Stimulated activated CD8-positive, alpha-beta memory T cell treated with anti-CD3 and anti-CD28 coated beads, Interleukin-4, amount 100 ng/mL, for 4 hours (primary cell): Measurements from ENCODE around the gene ENTREP3.

ENCODE experiments used
- DNase-seq, 2 donors: peaks; one replicate each; pipeline ENCODE4 v3.0.0-alpha.2; 2020; ENCODE audit warnings: low read depth in 2 of 2, low spot score in 1 of 2

ENTREP3 gene

DNA sequence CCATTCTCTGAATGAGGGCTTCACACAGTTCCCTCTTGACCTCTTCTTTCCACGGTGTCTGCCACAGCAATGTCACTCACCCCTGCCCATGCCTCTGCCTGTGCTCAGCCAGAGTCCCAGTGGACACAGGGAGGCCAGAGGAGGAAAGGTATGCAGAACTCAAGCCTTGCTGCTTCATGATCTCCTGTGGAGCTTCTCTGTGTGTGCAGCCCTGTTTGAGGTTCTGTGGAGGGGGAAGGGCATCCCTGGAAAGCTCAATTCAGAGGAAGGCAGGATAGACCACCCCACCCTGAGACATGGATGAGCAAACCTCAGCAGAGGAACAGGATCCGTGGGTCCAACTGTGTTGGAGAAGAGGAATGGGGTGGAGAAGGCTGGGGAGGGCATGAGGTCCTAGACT lies 24.0 kb upstream of the ENTREP3 start:
- no peak for DNase-seq

DNA sequence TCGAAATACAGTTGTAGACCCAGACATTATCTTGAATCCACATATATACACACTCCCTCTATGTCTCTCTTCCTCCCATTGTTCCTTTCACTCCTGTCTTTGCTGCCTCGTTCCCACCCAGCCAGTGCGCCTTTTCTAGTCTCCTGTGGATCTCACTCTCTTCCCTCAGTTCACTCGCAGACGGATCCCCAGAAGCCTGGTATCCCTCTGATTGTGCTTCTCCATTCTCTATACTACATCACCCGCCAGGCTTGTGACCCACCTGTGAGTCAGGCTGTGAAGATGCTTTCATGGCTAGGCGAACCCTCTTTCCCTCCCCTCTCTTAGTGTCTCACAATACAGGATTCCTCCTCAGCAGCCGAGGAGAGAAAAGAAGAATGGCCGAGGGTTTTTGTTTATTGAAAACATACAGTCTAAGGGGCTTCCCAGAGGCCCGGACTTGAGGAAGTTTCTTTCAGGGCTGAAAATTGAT lies 23.4 kb upstream of the ENTREP3 start:
- no peak for DNase-seq

DNA sequence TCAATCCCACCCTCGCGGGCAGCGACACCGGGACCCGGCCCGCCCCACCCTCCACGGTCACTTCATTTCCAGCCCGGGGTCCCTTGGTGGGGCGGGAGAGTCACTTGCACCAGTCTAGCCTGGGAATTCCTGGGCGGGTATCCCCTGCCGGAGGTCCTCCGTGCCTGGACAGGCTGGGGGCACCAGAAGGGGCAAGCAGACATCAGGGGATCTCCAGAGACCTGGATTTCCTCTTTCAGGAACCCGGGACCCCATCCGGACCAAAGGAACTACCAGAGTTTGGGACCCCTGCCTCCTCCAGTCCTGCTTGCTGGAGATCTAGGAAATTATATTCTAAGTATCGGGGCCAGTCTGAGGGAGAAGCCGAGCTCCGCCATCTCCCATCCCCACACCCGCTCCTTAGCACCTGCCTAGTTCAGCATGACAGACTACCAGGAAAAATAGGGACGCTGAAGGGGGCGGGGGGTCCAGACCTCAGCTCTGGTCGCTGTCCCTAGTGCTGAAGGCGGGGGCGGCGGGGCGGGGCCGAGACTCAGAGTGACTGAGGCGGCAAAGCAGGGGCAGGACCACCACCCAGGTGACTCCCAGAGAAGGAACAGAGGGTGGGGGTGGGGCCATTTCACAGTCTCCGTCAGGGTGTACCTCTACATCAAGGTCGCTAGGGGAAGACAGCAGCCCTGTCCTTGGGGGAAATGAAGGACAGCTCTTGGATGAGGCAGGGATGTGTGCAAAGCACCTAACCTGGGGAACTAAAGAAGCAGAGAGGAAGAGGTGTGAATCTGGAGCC lies 22.8 kb upstream of the ENTREP3 start:
- peak; percentile 52 to 62 for DNase-seq

DNA sequence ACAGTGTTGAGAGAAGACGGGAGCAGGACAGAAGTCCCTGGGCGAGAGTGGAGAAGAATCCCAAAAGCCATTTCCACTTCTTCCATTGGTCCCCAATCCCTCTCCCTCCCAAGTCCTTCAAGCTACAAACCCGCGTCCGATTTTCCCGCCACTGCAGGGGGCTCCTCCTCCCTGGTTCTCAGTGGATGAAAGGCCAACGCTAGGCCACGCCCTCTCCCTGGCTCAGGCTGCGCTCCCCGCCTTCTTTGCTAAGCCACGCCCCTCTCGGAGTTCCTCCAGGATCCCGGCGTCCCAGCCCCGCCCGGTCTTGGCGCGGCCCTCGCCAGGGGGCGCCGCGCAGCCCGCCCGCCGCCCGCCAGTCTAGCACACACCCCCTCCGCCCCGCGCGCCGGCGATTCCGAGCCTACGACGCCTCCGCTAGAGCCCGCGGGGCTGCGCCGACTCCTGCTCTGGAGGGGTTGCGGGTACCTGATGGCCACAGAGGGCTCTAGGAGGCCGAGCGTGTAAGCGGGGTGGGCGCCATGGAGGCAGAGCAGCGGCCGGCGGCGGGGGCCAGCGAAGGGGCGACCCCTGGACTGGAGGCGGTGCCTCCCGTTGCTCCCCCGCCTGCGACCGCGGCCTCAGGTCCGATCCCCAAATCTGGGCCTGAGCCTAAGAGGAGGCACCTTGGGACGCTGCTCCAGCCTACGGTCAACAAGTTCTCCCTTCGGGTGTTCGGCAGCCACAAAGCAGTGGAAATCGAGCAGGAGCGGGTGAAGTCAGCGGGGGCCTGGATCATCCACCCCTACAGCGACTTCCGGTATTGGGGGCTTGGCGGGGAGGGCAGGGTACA lies 22.0 kb upstream of the ENTREP3 start, which contains the start of gene HCN3:
TSS of gene HCN3 (plus strand) at position 394 of the 832 bp plus-strand sequence. CDS start at position 522, 128 bp downstream.
- peak; percentile 86 to 90 for DNase-seq

DNA sequence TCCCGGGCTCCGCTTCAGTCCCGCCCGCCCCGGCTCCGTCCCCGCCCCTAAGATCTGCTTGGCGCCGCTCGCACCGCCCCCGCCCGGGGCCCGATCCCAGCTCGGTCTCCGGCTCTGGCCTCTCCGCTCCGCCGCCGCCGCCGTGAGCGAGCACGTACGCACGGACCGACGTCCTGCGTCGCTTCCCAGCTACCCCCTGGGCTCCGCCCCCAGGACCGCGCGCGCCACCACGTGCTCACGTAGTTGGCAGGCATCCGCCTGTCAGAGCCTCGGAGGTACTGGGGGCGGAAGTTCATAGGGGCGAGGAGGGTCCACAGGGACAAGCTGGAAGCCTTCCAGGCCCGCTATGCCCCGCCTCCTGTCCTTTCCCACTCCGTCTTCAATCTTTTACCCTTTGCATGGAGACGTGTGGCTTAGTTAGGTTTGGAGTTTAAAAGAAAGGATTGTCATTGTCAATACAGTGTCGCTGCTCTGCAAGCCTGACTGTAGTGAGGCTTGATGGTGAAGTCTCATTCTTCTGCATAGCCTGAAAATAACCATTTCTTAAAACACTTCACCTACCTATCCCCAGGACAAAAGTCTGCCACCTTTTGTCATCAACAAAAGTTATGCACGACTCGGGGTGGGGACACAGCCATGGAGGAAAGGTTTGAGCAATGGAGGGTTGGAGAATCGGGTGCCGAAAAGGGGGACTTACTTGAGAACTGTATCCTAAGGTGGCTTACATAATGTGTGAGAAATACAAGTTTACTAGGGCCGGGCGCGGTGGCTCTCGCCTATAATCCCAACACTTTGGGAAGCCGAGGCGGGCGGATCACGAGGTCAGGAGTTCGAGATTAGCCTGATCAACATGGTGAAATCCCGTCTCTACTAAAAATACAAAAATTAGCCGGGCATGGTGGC lies 18.3 kb upstream of the ENTREP3 start, which contains the start of gene CLK2:
TSS of gene CLK2 (minus strand) at position 162 of the 903 bp plus-strand sequence. CDS start 2,527 bp downstream, outside the sequence.
- peak; percentile 83 to 95 for DNase-seq

DNA sequence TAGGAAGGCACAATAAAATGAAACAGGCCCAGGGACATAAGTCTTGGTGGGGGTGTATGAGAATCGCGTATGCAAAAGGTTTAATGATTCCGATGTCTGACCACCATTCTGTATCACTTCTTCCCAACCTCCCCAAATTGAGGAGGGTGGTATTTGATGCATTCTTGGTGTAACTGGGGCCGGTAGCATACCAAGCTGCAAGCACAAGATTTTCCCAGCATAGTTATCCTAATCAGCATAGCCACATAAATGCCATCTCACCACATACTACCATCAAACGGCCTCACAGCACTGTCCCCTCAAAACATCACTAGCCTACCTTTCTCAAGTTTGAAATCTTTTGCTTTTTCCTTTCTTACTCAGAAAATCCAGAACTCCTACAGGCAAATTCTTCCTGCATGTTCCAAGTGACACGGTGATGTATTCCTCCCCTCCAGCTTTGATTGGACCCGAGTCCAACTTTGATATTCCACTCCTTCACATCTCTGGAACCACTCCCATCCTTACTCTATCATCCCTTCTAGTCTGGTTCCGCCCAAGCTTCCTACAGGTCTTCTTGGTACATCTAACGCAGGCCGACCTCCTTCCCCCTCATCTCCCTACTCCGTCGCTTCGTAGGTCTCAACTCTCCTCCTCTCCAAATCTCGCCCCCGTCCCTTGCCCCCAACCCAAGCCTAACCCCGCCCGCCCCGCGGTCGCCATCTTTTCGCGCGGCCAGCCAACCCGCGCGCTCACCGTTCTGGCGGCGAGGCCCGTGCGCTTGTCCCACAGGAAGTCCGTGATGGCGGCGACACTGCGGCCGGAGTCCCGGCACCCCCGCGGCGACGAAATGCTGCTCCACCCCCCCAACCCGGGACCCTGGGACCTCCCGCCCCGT lies 17.4 kb upstream of the ENTREP3 start:
- no peak for DNase-seq

DNA sequence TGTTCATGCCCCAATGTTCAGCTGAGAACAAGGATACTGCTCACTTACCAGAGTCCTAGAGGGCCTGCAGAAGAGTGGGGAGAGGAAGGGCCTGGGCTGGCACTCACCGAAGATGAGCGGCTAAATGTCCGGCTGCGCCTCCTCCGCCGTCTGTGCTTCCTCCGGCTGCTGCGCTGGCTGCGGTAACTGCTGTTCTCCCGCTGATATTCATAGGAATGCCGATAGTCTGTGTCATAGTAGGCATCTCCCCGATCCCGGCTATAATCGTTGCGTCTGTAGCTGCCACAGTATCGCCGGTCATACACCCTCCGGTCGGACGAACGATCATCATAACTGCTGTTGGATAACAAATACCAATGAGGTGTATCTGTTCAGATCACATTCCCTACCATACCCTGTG lies 14.1 kb upstream of the ENTREP3 start:
- DNase-seq = no peak

DNA sequence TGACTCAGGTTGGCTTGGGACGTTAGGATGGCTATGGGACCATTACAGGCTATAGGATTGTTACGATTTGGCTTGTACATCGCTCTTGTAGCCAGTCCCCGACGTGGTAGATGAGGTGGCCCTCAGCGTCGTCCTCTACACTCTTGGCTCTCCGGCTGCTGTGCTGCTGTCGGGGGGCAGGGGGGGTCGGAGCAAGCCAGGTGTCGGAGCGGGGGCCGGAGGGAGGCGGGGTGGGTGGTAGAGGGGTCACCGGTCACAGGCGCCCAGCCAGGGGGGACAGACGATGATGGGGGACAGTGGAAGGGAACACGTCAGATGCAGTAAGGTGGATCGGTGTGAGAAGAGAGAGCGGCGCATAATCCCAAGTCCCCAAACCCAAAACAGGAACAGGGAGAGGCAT lies 13.3 kb upstream of the ENTREP3 start:
- no peak for DNase-seq

DNA sequence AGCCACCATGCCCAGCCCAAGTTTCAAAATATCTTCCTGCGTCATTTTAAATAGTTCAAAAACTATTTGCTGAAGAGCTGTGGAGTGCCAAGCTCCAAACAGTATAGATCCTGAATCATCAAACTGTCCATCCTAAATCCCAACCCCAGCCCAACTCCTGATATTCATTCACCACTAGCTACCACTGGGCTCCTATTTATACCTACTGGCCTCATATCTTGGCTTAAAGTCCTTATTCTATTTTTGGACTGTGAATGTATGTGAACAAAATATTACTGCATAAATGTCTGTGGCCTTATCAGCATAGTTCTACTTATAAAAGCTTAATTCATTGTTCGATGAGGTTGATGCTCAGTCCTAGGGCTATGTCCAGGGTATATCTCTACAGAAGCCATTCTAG lies 12.1 kb upstream of the ENTREP3 start:
- DNase-seq = no peak

DNA sequence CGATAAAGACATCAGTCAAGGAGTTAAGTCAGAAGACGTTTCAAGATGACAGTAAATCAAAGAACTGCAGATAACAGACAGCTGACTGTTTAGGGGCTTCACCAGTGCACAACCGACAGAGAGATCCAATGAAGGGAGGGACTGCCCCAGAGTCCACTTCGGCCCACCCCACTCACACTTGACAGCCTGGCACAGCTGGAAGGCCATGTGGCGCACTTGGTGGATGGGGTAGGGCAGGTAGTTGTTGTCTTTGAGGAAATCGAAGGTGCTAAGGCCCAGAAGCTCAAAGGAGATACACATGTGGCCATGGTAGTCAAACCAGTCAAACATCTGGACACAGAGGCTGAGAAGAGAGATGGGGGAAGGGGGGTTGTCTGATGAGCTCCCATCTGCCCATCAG lies 11.3 kb upstream of the ENTREP3 start:
- no peak for DNase-seq

DNA sequence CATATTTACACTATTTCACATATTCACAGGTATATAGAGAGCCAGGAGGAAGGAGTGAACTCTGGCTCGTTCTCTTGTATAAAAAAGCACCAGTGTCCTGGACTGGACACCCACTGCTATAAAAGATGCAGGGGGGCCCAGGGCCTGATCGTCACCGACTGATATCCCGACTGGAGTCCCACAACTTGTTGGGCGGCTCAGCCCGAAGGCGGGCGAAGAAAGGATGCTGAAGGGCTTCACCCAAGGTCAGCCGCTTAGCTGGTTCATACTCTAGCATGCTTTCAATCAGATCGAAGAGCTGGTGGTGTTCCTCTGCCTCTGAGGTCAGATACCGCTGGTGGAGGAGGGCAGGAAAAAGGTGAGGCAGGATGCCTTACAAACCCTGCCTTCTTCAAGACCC lies 7.8 kb upstream of the ENTREP3 start:
- DNase-seq = no peak

DNA sequence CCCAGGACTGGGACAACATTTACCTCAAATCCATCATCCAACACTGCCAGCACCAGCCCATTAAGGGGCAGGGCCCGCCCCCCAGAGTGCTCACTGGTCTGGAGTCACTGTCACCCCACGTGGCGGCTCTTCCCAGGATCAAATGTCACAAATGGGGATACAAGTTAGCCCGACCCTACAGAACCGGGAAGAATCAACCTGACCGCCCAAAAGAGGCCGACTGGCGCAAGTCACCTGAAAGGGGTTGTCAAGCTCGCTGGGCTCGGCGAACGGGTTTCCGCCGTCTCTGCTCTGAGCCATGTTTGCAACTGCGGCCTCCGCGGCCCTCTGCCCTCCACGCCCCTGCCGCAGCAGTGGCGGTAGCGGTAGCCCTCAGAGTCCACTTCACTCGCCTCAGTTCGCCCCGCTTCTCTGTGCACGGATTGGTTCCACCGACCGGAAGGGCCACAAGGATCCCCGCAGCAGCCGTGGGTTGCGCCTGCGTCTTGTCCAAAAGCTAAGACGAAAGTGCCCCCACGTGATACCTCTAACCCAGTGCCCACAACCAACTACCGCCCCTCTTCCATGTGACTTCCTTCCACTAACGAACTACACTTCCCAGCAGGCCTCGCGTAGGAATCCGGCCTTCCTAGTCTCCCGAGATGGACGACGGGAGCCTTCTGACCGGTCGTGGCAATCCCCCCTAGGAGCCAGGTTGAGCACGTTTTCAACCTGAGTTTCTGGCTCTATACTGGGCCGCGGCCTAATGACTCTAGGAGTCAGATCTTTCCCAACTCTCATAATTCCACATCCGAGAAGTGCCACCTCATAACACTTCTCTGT lies 6.8 kb upstream of the ENTREP3 start, which contains the start of gene SCAMP3:
TSS of gene SCAMP3 (minus strand) at position 509 of the 822 bp plus-strand sequence. CDS start at position 300, 209 bp downstream.
- peak; percentile 68 to 78 for DNase-seq

DNA sequence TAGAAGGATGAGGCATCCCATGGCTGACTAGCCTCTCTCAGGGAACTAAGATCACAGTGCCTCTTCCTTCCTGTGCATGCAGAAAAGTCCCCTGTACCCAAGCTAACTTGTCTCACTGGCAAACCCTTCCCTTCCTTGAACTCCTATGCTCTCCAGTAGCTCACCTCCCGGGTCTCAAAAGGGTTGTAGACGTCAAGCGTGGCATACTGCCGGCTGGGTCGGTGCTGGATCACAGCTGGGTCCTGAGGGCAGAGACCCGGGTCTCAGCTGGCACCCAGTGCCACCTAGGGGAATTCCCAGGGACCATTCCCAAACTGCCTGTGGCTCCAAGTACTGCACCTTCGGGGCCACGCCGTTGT lies 6.2 kb upstream of the ENTREP3 start:
- DNase-seq = no peak

DNA sequence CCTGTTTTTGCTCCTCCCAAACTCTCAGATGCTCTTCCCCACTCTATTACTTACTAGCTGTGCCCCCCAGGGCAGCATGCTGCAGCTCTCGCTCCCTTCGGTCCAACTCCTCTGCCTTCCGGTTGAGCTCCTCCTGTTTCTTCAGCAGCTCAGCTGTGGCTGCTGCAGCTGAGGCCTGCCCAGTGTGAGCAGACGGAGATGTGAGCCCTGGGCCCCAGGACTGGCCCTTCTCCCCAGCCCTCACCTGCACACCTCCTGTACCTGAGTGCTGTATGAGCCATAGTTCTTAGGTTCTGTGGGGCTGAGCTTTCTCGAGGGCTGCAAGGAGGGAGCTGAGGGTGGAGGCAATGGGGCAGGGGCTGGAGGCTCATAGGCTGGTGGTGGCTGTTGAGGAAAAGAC lies 5.0 kb upstream of the ENTREP3 start:
- DNase-seq = no peak

DNA sequence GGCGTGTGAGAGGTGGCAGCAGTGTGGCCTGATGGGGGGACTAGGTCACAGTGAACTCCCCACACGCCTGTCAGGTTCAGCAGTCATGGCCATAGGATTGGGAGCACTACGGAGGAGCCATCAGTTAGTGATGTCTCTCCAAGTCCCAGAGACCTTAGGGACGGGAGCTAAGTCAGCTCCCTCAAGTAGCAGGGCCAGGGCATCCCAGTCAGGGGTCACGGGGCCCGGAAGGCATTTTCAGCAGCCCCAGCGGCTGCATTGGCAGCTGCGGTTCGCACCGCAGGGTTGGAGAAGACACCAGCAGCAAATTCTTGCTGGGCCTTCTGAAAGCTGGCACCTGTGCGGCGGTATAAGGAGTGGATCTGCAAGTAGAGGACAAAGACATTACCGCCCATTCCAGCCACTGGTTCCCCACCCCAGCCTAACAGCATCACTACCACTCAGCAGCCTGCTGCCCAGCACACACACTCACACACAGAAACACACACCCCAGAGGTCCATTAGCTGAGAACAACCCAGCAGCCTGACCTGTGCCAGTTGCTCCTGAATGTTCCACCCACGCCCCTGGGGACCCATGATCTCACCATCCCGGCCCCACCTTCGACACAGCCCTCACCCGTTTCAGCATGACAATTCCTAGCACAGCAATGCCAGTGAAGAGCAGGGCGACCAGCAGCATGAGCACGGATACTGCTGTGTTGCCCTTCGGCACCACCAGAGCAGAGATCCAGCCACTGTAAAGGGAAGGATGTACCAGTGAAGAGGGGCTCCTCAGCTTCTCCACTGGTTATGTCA lies 972 bp upstream of the ENTREP3 start:
- no peak for DNase-seq

DNA sequence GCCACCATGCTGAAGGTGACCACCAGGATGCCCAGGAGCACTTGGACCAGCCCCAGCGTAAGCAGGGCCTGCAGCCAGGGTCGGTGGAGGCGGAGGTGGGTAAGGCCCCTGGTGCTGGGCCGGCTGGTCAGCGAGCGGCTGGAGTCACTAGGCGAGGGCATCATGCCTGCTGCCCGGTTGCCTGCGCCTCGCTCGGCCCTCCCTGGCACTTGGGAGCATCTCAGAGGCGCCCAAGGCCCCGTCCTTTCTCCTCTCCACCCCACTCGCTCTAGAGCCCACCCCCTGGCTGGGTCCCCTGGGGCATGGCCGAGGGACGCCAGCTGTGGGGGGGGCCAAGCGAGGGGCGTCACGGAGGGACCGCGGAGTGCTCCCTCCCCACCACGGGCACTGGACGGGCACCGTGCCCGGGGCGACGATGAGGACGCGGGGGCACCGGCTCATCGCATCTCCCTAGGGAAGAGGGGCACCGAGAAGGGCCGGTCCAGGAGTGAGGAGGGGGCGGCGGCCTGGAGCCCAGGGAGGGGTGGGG lies 505 bp downstream of the ENTREP3 start:
- DNase-seq = no peak

DNA sequence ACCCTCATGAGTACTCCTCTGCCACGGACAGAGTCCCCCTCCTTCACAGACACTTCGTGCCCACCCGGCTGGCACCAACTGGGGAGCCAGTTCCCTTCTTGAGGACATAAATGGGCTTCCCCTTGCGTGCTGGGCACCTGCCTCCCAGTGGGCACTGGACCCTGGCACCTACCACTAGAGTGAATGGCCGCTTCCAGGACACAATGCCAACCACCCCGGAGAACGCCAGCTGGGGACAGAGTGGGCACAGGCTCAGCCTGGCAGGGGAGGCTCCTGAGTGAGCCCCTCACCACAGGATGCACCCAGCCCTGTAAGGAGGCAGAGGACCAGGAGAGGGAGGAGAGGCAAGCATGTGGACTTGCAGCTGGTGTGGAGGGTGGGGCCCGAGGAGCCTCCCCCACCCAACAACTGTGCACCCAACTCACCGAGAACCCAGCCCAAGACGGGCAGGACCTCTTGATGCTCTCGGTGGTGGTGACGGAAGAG lies 1.0 kb downstream of the ENTREP3 start:
- no peak for DNase-seq

DNA sequence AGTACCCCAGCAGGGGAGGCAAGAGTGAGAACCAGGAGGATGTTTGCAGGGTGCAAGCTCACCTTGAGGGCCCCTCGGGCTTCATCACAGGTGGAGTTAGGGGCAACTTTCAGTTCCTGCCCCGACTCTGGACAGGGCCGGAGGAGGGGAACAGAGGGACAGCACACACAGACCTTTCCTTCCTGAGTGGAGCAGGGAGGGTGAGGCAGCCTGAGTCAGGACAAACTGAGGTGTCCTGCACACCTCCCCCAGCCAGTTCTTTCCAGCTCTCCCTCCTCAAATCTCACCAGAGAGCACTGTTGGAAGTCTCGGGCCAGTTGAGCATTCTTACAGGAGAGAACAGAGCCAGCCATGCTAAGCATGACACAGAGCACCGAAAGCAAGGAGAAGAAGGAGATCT lies 1.5 kb downstream of the ENTREP3 start:
- no peak for DNase-seq
